HG02571 (cell line): ENCODE results near the gene ZSWIM8.
"Not testable (repeated sequence)": the region's sequence is repeated elsewhere in the genome, so short reads cannot be mapped to it uniquely, and the experiment has no call there.

Source experiments
- ATAC-seq: cut with Tn5 transposase; IDR thresholded peaks from one replicate; pipeline ENCODE4 v1.9.1; 2021; ENCODE audit warnings: mild to moderate bottlenecking, moderate library complexity; ENCODE audit not compliant: unreplicated experiment

The ZSWIM8 gene

GRCh38 chr10:73793456-73793855, 8.1 kb downstream of the ZSWIM8 start:
- ATAC-seq: no peak

- not testable (repeated sequence) for ATAC-seq
These were observed 10.1 kb downstream of the ZSWIM8 start for GRCh38 chr10:73795491-73795890.

GRCh38 chr10:73796035-73796434, 10.6 kb downstream of the ZSWIM8 start:
- not testable (repeated sequence) for ATAC-seq

- ATAC-seq: no peak
These were observed 11.4 kb downstream of the ZSWIM8 start for GRCh38 chr10:73796766-73797165.

GRCh38 chr10:73797324-73798025, 12.1 kb downstream of the ZSWIM8 start:
- ATAC-seq: no peak

GRCh38 chr10:73798087-73798486, 12.7 kb downstream of the ZSWIM8 start:
- ATAC-seq: no peak

- no peak for ATAC-seq
These were observed 13.6 kb downstream of the ZSWIM8 start for GRCh38 chr10:73798927-73799560.

GRCh38 chr10:73799899-73800559, 14.6 kb downstream of the ZSWIM8 start:
- no peak for ATAC-seq

- no peak for ATAC-seq
These were observed 15.3 kb downstream of the ZSWIM8 start for GRCh38 chr10:73800560-73801252.

- no peak for ATAC-seq
These were observed 15.8 kb downstream of the ZSWIM8 start for GRCh38 chr10:73801253-73801590.

GRCh38 chr10:73802276-73802991, 17.0 kb downstream of the ZSWIM8 start:
- no peak for ATAC-seq

- ATAC-seq: no peak
These were observed 18.4 kb downstream of the ZSWIM8 start for GRCh38 chr10:73803680-73804286.

- no peak for ATAC-seq
These were observed 21.0 kb downstream of the ZSWIM8 start for GRCh38 chr10:73806176-73806950.

GRCh38 chr10:73807471-73807870, 22.1 kb downstream of the ZSWIM8 start:
- ATAC-seq: no peak

GRCh38 chr10:73808021-73808815, 22.8 kb downstream of the ZSWIM8 start:
- ATAC-seq: no peak

- no peak for ATAC-seq
These were observed 23.8 kb downstream of the ZSWIM8 start for GRCh38 chr10:73809061-73809818.

GRCh38 chr10:73810358-73810734, 24.9 kb downstream of the ZSWIM8 start:
- no peak for ATAC-seq

GRCh38 chr10:73810735-73811465, 25.5 kb downstream of the ZSWIM8 start:
- peak; percentile 31 for ATAC-seq
